Gastroesophageal sphincter (tissue), 3 donors: ENCODE measurements around the gene LRRC8C.

ENCODE experiments used
- EP300 ChIP-seq: sonication (generic); formaldehyde crosslinking; IDR thresholded peaks from one replicate; pipeline ENCODE4 v1.6.1; 2017; ENCODE audit warnings: antibody characterized with exemption, mild to moderate bottlenecking
- POLR2A ChIP-seq, 2 donors: fragments of 450-650 bp; IDR thresholded peaks; one replicate each; pipeline ENCODE4 v1.6.1; 2017; ENCODE audit warnings: antibody characterized with exemption in 2 of 2, mild to moderate bottlenecking in 2 of 2, moderate library complexity in 1 of 2
- TF ChIP-seq, protein P1 (sequence below), 4 experiments: fragments of 200-600 bp in 2 of 4; fragments of 450-650 bp in 2 of 4; sonication (generic) in 1 of 4; IDR thresholded peaks; one replicate each; pipeline ENCODE4 v1.5.1; 2017 to 2019; ENCODE audit warnings: antibody characterized with exemption in 4 of 4, mild to moderate bottlenecking in 2 of 4, moderate library complexity in 2 of 4

DNA sequence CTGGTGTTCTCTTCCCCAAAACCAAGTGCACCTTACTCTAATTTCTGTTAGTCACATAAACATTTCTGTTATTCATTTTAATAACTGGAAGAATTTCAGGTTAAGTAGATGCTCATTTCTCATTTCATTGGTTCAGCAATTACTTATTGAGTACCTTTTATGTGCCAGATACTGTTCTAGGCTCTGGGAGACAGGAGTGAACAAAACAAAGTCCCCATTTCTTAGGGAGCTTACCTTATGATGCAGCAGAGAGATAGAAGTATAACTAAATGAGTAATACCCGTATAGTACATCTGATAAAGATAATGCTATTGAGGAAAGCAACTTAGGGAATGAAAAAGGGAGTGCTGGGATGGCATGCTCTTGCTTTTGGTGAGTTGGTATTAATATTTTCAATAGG lies 33.7 kb downstream of the LRRC8C start:
- TF ChIP-seq, protein P1, sequence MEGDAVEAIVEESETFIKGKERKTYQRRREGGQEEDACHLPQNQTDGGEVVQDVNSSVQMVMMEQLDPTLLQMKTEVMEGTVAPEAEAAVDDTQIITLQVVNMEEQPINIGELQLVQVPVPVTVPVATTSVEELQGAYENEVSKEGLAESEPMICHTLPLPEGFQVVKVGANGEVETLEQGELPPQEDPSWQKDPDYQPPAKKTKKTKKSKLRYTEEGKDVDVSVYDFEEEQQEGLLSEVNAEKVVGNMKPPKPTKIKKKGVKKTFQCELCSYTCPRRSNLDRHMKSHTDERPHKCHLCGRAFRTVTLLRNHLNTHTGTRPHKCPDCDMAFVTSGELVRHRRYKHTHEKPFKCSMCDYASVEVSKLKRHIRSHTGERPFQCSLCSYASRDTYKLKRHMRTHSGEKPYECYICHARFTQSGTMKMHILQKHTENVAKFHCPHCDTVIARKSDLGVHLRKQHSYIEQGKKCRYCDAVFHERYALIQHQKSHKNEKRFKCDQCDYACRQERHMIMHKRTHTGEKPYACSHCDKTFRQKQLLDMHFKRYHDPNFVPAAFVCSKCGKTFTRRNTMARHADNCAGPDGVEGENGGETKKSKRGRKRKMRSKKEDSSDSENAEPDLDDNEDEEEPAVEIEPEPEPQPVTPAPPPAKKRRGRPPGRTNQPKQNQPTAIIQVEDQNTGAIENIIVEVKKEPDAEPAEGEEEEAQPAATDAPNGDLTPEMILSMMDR (IDR thresholded peaks at IDR 0.05) = no peak
- no peak for TF ChIP-seq POLR2A (IDR thresholded peaks at IDR 0.05)
- no peak for TF ChIP-seq EP300
